ENCODE results near the gene ST7.

- TF ChIP-seq CTCF (conservative IDR thresholded peaks at IDR 0.05; ENCODE audit: low read length) (no peak), EZH2phosphoT487 (IDR thresholded peaks at IDR 0.05; ENCODE audit: borderline replicate concordance) (no peak)
These were observed 91.4 kb downstream of the ST7 start for GRCh38 chr7:117044664-117045063.
